Measurements from ENCODE around the gene TTC12.

DNA sequence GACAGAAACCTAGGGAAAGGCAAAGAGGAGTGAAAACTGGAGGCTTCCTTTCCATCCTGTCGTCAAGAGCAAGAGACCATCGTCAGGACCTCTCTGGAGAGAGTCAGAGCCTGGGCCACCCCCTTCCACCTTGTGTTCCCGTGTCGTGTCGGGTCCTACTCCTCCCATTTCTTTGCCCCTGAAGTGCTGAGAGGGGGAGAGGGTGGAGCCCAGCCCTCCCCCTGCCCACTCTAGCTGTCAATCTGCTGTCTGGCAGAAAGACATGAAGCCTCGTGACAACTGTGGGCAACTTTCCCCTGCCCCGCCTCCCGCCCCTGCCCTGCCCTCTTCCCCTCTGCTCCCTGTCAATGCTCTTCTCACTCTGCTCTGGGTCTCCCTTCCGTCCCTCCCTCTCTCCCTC, 93.8 kb downstream of the TTC12 start:
- TF ChIP-seq POLR2A (IDR thresholded peaks at IDR 0.05) = no peak
- TF ChIP-seq, protein P1, sequence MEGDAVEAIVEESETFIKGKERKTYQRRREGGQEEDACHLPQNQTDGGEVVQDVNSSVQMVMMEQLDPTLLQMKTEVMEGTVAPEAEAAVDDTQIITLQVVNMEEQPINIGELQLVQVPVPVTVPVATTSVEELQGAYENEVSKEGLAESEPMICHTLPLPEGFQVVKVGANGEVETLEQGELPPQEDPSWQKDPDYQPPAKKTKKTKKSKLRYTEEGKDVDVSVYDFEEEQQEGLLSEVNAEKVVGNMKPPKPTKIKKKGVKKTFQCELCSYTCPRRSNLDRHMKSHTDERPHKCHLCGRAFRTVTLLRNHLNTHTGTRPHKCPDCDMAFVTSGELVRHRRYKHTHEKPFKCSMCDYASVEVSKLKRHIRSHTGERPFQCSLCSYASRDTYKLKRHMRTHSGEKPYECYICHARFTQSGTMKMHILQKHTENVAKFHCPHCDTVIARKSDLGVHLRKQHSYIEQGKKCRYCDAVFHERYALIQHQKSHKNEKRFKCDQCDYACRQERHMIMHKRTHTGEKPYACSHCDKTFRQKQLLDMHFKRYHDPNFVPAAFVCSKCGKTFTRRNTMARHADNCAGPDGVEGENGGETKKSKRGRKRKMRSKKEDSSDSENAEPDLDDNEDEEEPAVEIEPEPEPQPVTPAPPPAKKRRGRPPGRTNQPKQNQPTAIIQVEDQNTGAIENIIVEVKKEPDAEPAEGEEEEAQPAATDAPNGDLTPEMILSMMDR (IDR thresholded peaks at IDR 0.05) = no peak

Measured in esophagus squamous epithelium (tissue), 4 donors.